OCI-LY3 (cell line): ENCODE results near the gene VWC2L.

ENCODE experiments used
- EZH2phosphoT487 ChIP-seq: fragments of 200-600 bp; shearing (Covaris generic); IDR thresholded peaks from 2 replicates; pipeline ENCODE4 v1.6.1; 2018; ENCODE audit warnings: antibody characterized with exemption, mixed run types, low read depth
- TF ChIP-seq, protein P1 (sequence below): fragments of 200-600, 300-600 bp; sonication (generic); IDR thresholded peaks from 2 replicates; pipeline ENCODE4 v1.5.1; 2014; ENCODE audit warnings: antibody characterized with exemption, low read length, low read depth

DNA sequence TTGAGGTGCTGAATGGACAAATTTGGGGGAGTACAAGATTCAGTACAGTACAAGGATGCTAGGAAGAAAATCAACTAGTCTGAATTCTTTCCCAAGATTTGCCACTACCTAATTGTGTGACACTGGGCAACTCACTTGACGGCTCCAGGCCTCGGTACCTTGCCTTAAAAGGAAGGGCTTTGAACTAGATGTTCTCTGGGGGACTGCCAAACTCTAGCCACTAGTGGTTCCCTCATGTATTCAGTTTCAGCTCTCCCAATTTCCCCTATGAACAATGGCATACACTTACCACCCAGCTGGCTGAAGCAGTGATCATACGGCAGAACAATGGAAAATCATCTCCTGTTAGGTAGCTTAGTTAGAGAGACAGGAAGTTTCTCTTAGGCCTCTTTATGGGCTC lies 73.4 kb downstream of the VWC2L start:
- TF ChIP-seq EZH2phosphoT487 = no peak
- TF ChIP-seq, protein P1, sequence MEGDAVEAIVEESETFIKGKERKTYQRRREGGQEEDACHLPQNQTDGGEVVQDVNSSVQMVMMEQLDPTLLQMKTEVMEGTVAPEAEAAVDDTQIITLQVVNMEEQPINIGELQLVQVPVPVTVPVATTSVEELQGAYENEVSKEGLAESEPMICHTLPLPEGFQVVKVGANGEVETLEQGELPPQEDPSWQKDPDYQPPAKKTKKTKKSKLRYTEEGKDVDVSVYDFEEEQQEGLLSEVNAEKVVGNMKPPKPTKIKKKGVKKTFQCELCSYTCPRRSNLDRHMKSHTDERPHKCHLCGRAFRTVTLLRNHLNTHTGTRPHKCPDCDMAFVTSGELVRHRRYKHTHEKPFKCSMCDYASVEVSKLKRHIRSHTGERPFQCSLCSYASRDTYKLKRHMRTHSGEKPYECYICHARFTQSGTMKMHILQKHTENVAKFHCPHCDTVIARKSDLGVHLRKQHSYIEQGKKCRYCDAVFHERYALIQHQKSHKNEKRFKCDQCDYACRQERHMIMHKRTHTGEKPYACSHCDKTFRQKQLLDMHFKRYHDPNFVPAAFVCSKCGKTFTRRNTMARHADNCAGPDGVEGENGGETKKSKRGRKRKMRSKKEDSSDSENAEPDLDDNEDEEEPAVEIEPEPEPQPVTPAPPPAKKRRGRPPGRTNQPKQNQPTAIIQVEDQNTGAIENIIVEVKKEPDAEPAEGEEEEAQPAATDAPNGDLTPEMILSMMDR = no peak
